ENCODE measurements around the gene POTEI.
"Not testable (repeated sequence)": the region's sequence is repeated elsewhere in the genome, so short reads cannot be mapped to it uniquely, and the experiment has no call there.

DNA sequence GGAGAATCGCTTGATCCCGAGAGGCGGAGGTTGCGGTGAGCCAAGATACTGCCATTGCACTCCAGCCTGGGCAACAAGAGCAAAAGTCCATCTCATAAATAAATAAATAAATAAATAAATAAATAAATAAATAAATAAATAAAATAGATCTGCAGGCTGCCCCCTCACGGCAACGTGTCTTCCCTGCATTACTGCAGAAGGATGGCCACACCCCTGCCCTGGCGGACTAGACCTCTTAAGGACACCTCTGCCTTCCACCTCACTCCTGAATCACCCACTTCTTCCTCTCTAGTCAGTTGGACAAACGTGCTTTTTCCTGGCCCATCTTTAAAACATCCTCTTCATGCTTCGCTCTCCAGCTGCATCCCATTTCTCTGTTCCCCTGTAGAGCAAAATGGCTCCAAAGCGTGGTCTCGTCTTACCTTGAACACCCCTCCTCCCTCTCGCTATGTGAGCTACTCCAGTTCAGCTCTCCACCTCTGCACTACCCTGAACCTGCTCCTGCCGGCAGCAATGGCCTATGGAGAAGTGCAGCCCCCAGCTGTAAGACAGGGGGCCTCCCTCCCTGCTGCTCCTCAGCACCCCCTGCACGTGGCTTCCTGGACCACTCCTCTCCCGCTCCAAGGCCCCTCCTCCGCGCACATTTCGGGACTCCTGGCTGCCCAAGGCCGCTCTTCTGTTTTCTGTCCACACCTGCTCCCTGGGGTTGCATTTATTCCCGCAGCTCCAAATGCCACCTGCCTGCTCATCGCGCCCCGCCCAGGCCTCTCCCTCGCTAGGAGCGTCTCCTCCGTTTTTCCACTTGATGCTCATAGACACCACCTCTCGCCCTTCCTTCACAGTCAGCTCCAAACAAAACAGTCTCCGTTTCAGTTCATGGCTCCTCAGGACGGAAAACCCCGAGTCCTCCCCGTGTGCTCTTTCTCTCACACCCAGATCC lies 1.9 kb upstream of the POTEI start:
- TF ChIP-seq CTCF (conservative IDR thresholded peaks at IDR 0.05); EZH2 (IDR thresholded peaks at IDR 0.05; ENCODE audit: low read depth): not testable (repeated sequence)

Data from PC-9 (cell line).